ENCODE measurements around the gene STX16. TPM values are rescaled to one million over a fixed set of nuclear protein-coding genes. Genes with fewer than 3 reads are reported as not detected.

Gene STX16
- total and polyA plus RNA-seq, 2 donors (not counting 1 experiment from before 2014, with no cell fraction given), result 39.3 to 64.9 TPM

GRCh38 chr20:58718121-58718563 is 67.1 kb downstream of the STX16 start:
- Histone ChIP-seq H3K79me2 (ENCODE audit: control insufficient read depth, insufficient read depth, low read length) (no peaks in the 10 kb centered on the region), H4K20me1 (ENCODE audit: control insufficient read depth, extremely low read depth, insufficient read depth, low read length) (no peaks in the 10 kb centered on the region)

GRCh38 chr20:58718729-58719128 is 67.6 kb downstream of the STX16 start:
- DNase-seq (ENCODE audit: low read depth in 2 of 2), result no peak
- Histone ChIP-seq H3K79me2 (ENCODE audit: control insufficient read depth, insufficient read depth, low read length) (no peaks in the 10 kb centered on the region), H2AFZ (ENCODE audit: low read length) (no peak overlapping the region), H3K36me3 (ENCODE audit: control insufficient read depth, insufficient read depth, low read length) (no peaks in the 10 kb centered on the region), H4K20me1 (ENCODE audit: control insufficient read depth, extremely low read depth, insufficient read depth, low read length) (no peaks in the 10 kb centered on the region), H3K9ac (ENCODE audit: insufficient read depth, low read length) (no peak overlapping the region), H3K9me3 (ENCODE audit: control insufficient read depth, insufficient read depth, low read depth, low read length) (no peaks in the 10 kb centered on the region), H3K4me2 (ENCODE audit: extremely low read depth, insufficient read depth, low read length) (no peak overlapping the region), H3K27ac (ENCODE audit: insufficient read depth, low read length) (no peak overlapping the region), H3K27me3 (ENCODE audit: control insufficient read depth, insufficient read depth, low read length) (peaks cover 7% of the 10 kb centered on the region), H3K4me1 (ENCODE audit: control insufficient read depth, extremely low read depth, insufficient read depth, low read length) (no peaks in the 10 kb centered on the region), H3K4me3 (replicated peaks in 1 of 4; ENCODE audit: control extremely low read depth in 1 of 4, insufficient read depth in 1 of 4, low read depth in 3 of 4, low read length in 4 of 4) (no peak overlapping the region)
- TF ChIP-seq CTCF (conservative IDR thresholded peaks at IDR 0.05 in 1 of 2, IDR thresholded peaks at IDR 0.05 in 1 of 2; ENCODE audit: low read depth in 1 of 2, low read length in 2 of 2) (no peak), EZH2 (IDR thresholded peaks at IDR 0.05; ENCODE audit: low read length, missing control alignments) (no peak)

More at GRCh38 chr20:58718121-58718563, 67.1 kb downstream of the STX16 start:
- TF ChIP-seq CTCF (conservative IDR thresholded peaks at IDR 0.05 in 1 of 2, IDR thresholded peaks at IDR 0.05 in 1 of 2; ENCODE audit: low read depth in 1 of 2, low read length in 2 of 2) (no peak), EZH2 (IDR thresholded peaks at IDR 0.05; ENCODE audit: low read length, missing control alignments) (no peak)
- no peak for DNase-seq (ENCODE audit: low read depth in 2 of 2)
- Histone ChIP-seq H2AFZ (ENCODE audit: low read length) (no peak overlapping the region), H3K4me1 (ENCODE audit: control insufficient read depth, extremely low read depth, insufficient read depth, low read length) (no peaks in the 10 kb centered on the region), H3K4me3 (replicated peaks in 1 of 4; ENCODE audit: control extremely low read depth in 1 of 4, insufficient read depth in 1 of 4, low read depth in 3 of 4, low read length in 4 of 4) (no peak overlapping the region), H3K4me2 (ENCODE audit: extremely low read depth, insufficient read depth, low read length) (no peak overlapping the region), H3K9me3 (ENCODE audit: control insufficient read depth, insufficient read depth, low read depth, low read length) (no peaks in the 10 kb centered on the region), H3K27ac (ENCODE audit: insufficient read depth, low read length) (no peak overlapping the region), H3K27me3 (ENCODE audit: control insufficient read depth, insufficient read depth, low read length) (peaks cover 2% of the 10 kb centered on the region), H3K9ac (ENCODE audit: insufficient read depth, low read length) (no peak overlapping the region), H3K36me3 (ENCODE audit: control insufficient read depth, insufficient read depth, low read length) (no peaks in the 10 kb centered on the region)

GRCh38 chr20:58719258-58719657 is 68.2 kb downstream of the STX16 start:
- Histone ChIP-seq H4K20me1 (ENCODE audit: control insufficient read depth, extremely low read depth, insufficient read depth, low read length) (no peaks in the 10 kb centered on the region), H3K36me3 (ENCODE audit: control insufficient read depth, insufficient read depth, low read length) (no peaks in the 10 kb centered on the region), H3K4me3 (replicated peaks in 1 of 4; ENCODE audit: control extremely low read depth in 1 of 4, insufficient read depth in 1 of 4, low read depth in 3 of 4, low read length in 4 of 4) (no peak overlapping the region), H3K27ac (ENCODE audit: insufficient read depth, low read length) (no peak overlapping the region), H3K4me2 (ENCODE audit: extremely low read depth, insufficient read depth, low read length) (no peak overlapping the region), H3K27me3 (ENCODE audit: control insufficient read depth, insufficient read depth, low read length) (peaks cover 8% of the 10 kb centered on the region), H3K9me3 (ENCODE audit: control insufficient read depth, insufficient read depth, low read depth, low read length) (no peaks in the 10 kb centered on the region), H3K4me1 (ENCODE audit: control insufficient read depth, extremely low read depth, insufficient read depth, low read length) (no peaks in the 10 kb centered on the region), H2AFZ (ENCODE audit: low read length) (no peak overlapping the region), H3K9ac (ENCODE audit: insufficient read depth, low read length) (no peak overlapping the region), H3K79me2 (ENCODE audit: control insufficient read depth, insufficient read depth, low read length) (no peaks in the 10 kb centered on the region)
- TF ChIP-seq CTCF (conservative IDR thresholded peaks at IDR 0.05 in 1 of 2, IDR thresholded peaks at IDR 0.05 in 1 of 2; ENCODE audit: low read depth in 1 of 2, low read length in 2 of 2) (no peak), EZH2 (IDR thresholded peaks at IDR 0.05; ENCODE audit: low read length, missing control alignments) (no peak)
- DNase-seq (ENCODE audit: low read depth in 2 of 2), result no peak
